Kidney (tissue), 14 donors: ENCODE data around the gene LITAFD. TPM values are rescaled to one million over a fixed set of nuclear protein-coding genes. Genes with fewer than 3 reads are reported as not detected.

Experiments
- DNase-seq, 5 donors: peaks; one replicate each; pipeline ENCODE4 v3.0.0-alpha.2; 2013 to 2020
- FAIRE-seq: peaks from 2 replicates; lab custom pipeline; 2012; peaks lifted over from hg19 to GRCh38; lab: Jason Lieb, UNC
- H3K27ac ChIP-seq, 2 donors: one replicate each; pipeline ENCODE4 v1.7.0; 2013; ENCODE audit warnings: low read depth in 2 of 2, low read length in 2 of 2, inconsistent platforms in 1 of 2
- H3K27me3 ChIP-seq: one replicate; pipeline ENCODE4 v1.7.1; 2013; ENCODE audit warnings: low read length, inconsistent platforms; ENCODE audit not compliant: control insufficient read depth, insufficient read depth
- H3K36me3 ChIP-seq, 3 donors: one replicate each; pipeline versions ENCODE4 v1.7.0 to v1.7.1; 2013; ENCODE audit warnings: low read length in 3 of 3, control low read depth in 1 of 3, inconsistent platforms in 1 of 3; ENCODE audit not compliant: insufficient read depth in 3 of 3, control insufficient read depth in 2 of 3
- H3K4me1 ChIP-seq, 3 donors: one replicate each; pipeline versions ENCODE4 v1.7.0 to v1.7.1; 2013; ENCODE audit warnings: low read length in 3 of 3, inconsistent platforms in 1 of 3, low read depth in 1 of 3; ENCODE audit not compliant: control insufficient read depth in 2 of 3, insufficient read depth in 2 of 3
- H3K4me3 ChIP-seq, 3 donors: one replicate each; pipeline versions ENCODE4 v1.7.0 to v1.8.1; 2013; ENCODE audit warnings: low read length in 3 of 3, control low read depth in 1 of 3, inconsistent platforms in 1 of 3
- H3K9ac ChIP-seq, 3 donors: one replicate each; pipeline versions ENCODE4 v1.7.0 to v1.7.1; 2013; ENCODE audit warnings: low read length in 3 of 3, control low read depth in 1 of 3, inconsistent platforms in 1 of 3
- H3K9me3 ChIP-seq, 3 donors: one replicate each; pipeline versions ENCODE4 v1.7.0 to v1.7.1; 2013; ENCODE audit warnings: low read length in 3 of 3, control low read depth in 1 of 3, inconsistent platforms in 1 of 3; ENCODE audit not compliant: control insufficient read depth in 2 of 3, insufficient read depth in 1 of 3
- intact Hi-C: fragments of 100-400 bp; cut with DNase I; formaldehyde crosslinking; loops from one replicate; pipeline ENCODE4 v1.11.1; 2022
- polyA plus RNA-seq: library from polyadenylated mRNA; stranded (reverse); fragments of 350-450 nt; fragmentation: Illumina TruSeq; extraction: RNeasy Lipid Tissue Mini Kit (QIAGEN cat#74804); gene quantifications from one replicate; pipeline ENCODE4 v1.2.3, GENCODE V29; 2014; ENCODE audit warnings: low read depth, low replicate concordance; ENCODE audit not compliant: insufficient read depth
- total RNA-seq: library from RNA; stranded (reverse); fragmentation: NEBNext Ultra II Directional; extraction: Animal tissue kit (Norgen Biotek cat#: 25700); gene quantifications from one replicate; pipeline ENCODE4 v1.2.1, GENCODE V29; 2021
- TF ChIP-seq, protein P1 (sequence below): IDR thresholded peaks from 3 replicates; pipeline ENCODE4 v1.5.1; 2012; ENCODE audit warnings: mild to moderate bottlenecking, moderate library complexity, borderline replicate concordance; ENCODE audit not compliant: insufficient read depth; ENCODE audit errors: extremely low read depth
- donor health status: control.
- donor health status: control.
- donor health status: control.
- donor health status: control.
- donor health status: control.
- donor health status: DM: yes; HTN: yes; CAD: no.
- donor health status: Normal renal cell carcinoma (clear cell type).

Gene LITAFD
- total and polyA plus RNA-seq, 2 donors from 2014 or later, result not detected

DNA sequence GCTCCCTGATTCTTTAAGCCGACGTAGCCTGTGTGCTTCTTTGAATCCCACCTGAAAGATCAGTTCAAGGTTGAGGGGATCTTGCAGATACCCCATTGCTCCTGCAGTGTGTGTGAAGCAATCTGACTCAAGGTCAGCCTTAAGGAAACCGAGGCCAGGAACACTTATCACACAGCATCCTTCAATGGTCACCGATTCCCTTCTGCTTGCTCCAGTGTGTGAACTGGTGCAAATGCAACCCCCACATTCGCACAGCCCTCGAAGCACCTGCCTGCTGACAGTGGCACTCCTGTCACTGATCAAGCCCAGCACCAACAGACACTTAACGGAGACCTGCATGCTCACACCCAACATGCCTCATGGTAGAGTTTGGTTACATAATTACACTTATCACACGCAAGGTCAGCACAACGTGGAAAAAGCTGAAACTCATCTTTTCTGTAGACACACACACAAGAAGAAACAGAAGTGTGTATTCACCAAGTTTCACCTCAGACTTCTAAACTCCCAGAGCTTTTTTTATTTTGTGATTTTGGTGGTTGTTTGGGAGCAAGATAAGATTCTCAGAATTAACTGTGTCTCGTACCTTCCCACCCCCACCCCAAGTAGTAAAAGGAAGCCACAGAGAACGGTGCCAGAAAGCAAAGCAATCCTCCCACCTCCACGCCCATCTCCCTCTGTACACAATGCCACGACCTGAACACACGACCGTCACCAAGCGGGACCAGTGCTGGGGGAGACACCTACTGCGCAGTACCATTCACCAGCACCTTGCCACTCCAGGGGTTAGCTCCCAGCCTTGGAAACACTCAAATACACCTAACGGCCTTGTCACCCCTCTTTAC, 37.2 kb downstream of the LITAFD start:
- H3K9ac ChIP-seq, result no peak overlapping the region
- no peak overlapping the region for H3K27ac ChIP-seq
- H3K9me3 ChIP-seq, result no peaks in the 10 kb centered on the region
- H3K27me3 ChIP-seq, result no peaks in the 10 kb centered on the region
- H3K4me1 ChIP-seq, result peaks cover 0 to 3% (median 0%) of the 10 kb centered on the region in 3 donors
- TF ChIP-seq, protein P1, sequence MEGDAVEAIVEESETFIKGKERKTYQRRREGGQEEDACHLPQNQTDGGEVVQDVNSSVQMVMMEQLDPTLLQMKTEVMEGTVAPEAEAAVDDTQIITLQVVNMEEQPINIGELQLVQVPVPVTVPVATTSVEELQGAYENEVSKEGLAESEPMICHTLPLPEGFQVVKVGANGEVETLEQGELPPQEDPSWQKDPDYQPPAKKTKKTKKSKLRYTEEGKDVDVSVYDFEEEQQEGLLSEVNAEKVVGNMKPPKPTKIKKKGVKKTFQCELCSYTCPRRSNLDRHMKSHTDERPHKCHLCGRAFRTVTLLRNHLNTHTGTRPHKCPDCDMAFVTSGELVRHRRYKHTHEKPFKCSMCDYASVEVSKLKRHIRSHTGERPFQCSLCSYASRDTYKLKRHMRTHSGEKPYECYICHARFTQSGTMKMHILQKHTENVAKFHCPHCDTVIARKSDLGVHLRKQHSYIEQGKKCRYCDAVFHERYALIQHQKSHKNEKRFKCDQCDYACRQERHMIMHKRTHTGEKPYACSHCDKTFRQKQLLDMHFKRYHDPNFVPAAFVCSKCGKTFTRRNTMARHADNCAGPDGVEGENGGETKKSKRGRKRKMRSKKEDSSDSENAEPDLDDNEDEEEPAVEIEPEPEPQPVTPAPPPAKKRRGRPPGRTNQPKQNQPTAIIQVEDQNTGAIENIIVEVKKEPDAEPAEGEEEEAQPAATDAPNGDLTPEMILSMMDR, result no peak
- H3K36me3 ChIP-seq, result peaks cover 4 to 55% (median 33%) of the 10 kb centered on the region in 3 donors
- DNase-seq (no peak), FAIRE-seq (no peak)
- intact Hi-C loops, result no loop called here
- H3K4me3 ChIP-seq, result no peak overlapping the region

DNA sequence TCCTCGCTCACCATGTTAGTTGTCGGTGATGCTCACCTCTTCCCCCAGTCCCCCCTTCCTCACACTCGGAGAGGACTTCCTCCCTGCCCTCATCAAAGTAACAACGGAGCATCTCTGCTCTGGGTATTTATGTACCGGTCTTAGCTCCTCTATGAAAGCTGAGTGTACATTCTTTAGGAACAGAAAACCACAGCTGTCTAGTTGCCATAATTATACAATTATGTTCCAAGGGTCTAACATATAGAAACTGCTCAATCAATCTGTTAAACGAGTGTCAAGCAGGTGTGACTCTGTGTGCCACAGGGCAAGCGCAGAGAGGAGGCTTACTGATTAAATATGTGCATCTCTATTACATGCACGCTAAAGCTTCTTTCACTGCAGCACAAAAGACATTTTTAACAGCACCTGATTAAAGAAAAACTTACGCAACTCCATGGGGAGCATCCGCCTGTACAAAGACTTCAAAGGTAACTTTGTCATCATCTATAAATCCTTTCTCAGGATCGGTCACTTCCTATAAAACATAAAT, 37.8 kb downstream of the LITAFD start:
- H3K27me3 ChIP-seq, result no peaks in the 10 kb centered on the region
- no peak for FAIRE-seq
- TF ChIP-seq, protein P1, result no peak
- H3K9me3 ChIP-seq, result no peaks in the 10 kb centered on the region
- no peak for DNase-seq
- H3K9ac ChIP-seq, result no peak overlapping the region
- intact Hi-C loops, result no loop called here
- H3K36me3 ChIP-seq, result peaks cover 2 to 51% (median 35%) of the 10 kb centered on the region in 3 donors
- peaks cover 0 to 6% (median 0%) of the 10 kb centered on the region in 3 donors for H3K4me1 ChIP-seq
- no peak overlapping the region for H3K4me3 ChIP-seq
- no peak overlapping the region for H3K27ac ChIP-seq

DNA sequence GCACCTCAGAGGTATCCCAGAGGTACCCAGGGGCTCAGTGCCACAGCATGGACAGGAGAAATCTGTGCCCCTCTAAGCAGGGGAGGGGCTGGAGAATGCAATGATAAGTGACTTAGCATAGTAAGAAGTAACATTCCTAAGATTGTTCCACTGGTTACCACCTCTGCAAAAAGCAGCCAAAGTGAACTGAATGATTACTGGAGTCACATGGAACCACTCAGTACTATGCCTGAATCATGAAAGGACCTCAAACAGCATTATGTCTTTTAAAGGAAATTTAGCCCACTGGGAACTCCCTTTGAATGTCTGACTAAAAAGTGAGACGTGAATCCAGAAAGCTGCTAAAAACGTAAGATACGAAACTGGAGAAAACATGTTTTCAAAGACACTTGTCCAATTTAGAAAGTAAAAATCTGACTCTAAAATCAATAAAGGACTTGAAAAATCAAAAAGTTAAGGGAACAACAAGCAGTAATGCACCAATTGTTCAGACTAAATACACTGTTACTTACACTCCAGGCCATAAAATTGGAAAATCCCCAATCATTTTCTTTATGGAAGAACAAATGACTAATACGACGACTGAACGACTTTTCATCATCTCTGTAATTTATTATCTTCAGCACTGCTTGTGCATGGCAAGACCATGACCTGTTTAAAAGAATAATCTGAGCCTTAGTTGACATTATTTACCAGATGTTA, 38.6 kb downstream of the LITAFD start:
- DNase-seq (no peak), FAIRE-seq (no peak)
- TF ChIP-seq, protein P1, result no peak
- peaks cover 2 to 47% (median 33%) of the 10 kb centered on the region in 3 donors for H3K36me3 ChIP-seq
- no peak overlapping the region for H3K9ac ChIP-seq
- no peaks in the 10 kb centered on the region for H3K27me3 ChIP-seq
- no peak overlapping the region for H3K4me3 ChIP-seq
- H3K9me3 ChIP-seq, result no peaks in the 10 kb centered on the region
- no peak overlapping the region for H3K27ac ChIP-seq
- H3K4me1 ChIP-seq, result peaks cover 0 to 5% (median 0%) of the 10 kb centered on the region in 3 donors
- intact Hi-C loops, result no loop called here
